ENCODE measurements around the gene LCE2C. TPM values are rescaled to one million over a fixed set of nuclear protein-coding genes. Genes with fewer than 3 reads are reported as not detected.
"Not testable (repeated sequence)": the region's sequence is repeated elsewhere in the genome, so short reads cannot be mapped to it uniquely, and the experiment has no call there.

LCE2C gene
- total RNA-seq, 3 donors from 2014 or later: not detected

DNA sequence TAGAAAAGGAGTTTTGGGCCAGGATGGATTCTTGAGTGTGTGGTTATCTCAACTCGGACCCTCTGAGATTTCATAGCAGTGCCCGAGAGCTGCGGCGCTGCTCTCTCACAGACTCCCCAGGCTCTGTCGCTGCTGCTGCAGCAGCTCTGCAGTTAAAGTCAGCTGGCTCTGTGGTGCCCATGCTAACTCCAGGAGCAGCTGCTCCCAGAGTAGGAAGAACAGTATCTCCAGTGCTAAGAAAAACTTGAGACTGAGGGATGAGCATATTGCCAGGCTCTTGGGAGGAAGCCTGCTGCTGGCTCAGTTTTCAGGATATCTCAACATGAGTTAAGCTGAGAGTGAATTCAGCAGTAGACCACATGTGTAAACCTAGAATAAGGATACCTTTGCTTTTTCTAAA, 7.4 kb upstream of the LCE2C start:
- no peak for DNase-seq
- ATAC-seq: no peak
- intact Hi-C loops (cut with DNase I, micrococcal nuclease): no loop called here

DNA sequence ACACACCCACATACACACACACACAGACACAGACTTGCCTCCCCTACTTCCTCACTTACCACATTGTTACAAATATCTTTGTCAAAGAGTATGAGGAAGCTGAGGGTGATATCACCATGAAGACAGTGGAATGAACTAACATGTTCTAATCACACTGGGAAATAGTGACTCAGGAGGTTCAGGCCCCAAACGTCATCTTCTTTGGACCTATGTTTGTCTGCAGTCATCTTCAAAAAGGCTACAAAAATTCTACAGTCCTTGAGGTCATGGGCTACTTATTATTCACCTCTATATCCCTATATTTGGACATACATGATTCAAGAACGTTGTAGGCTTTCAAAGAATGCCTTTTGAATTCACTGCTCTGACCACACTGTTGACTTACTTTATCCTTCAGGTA, 2.1 kb upstream of the LCE2C start:
- Histone ChIP-seq H3K36me3 (ENCODE audit: low read depth) (no peaks in the 10 kb centered on the region), H3K4me3 (no peak overlapping the region), H3K9me3 (no peaks in the 10 kb centered on the region), H3K4me1 (ENCODE audit: low read depth) (no peaks in the 10 kb centered on the region)
- intact Hi-C loops (cut with DNase I, micrococcal nuclease): no loop called here
- TF ChIP-seq, protein P1, sequence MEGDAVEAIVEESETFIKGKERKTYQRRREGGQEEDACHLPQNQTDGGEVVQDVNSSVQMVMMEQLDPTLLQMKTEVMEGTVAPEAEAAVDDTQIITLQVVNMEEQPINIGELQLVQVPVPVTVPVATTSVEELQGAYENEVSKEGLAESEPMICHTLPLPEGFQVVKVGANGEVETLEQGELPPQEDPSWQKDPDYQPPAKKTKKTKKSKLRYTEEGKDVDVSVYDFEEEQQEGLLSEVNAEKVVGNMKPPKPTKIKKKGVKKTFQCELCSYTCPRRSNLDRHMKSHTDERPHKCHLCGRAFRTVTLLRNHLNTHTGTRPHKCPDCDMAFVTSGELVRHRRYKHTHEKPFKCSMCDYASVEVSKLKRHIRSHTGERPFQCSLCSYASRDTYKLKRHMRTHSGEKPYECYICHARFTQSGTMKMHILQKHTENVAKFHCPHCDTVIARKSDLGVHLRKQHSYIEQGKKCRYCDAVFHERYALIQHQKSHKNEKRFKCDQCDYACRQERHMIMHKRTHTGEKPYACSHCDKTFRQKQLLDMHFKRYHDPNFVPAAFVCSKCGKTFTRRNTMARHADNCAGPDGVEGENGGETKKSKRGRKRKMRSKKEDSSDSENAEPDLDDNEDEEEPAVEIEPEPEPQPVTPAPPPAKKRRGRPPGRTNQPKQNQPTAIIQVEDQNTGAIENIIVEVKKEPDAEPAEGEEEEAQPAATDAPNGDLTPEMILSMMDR (IDR thresholded peaks at IDR 0.05): no peak
- DNase-seq: no peak
- no peak for ATAC-seq

More for the DNA sequence above, 7.4 kb upstream of the LCE2C start:
- no peaks in the 10 kb centered on the region for H3K4me1 ChIP-seq (ENCODE audit: low read depth)
- H3K36me3 ChIP-seq (ENCODE audit: low read depth): no peaks in the 10 kb centered on the region
- TF ChIP-seq, protein P1 (IDR thresholded peaks at IDR 0.05): no peak
- H3K9me3 ChIP-seq: no peaks in the 10 kb centered on the region
- H3K4me3 ChIP-seq: no peak overlapping the region

DNA sequence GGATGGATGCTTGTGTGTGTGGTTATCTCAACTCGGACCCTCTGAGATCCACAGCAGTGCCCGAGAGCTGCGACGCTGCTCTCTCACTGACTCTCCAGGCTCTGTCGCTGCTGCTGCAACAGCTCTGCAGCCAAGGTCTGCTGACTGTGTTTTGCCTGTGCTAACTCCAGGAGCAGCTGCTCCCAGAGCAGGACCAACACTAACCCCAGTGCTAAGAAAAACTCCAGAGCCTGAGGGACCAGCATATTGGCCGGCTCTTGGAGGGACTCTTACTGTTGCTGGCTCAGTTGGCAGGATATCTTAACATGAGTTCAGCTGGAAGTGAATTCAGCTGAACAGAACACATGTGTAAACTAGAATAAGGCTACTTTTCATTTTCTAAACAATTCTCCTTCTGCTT, 4.4 kb downstream of the LCE2C start:
- no peak for ATAC-seq

DNA sequence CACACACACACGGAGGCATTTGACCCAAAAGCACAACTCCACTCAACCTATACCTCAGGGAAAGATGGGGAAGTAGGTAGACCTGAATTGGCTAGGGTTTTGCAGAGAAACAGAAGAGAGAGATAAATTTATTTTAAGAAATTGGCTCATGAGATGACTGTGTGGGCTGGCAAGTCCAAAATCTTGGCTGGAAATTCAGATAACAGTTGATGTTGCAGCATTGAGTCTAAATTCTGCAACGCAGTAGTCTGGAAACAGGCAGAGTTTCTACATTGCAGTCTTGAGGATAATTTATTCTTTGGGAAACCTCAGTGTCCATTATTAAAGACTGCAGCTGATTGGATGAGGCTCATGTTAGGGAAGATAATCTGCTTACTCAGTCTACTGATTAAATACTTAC, 6.5 kb downstream of the LCE2C start:
- Histone ChIP-seq H3K36me3 (ENCODE audit: low read depth) (no peaks in the 10 kb centered on the region), H3K4me1 (ENCODE audit: low read depth) (no peaks in the 10 kb centered on the region), H3K9me3 (no peaks in the 10 kb centered on the region), H3K4me3 (no peak overlapping the region)
- no peak for DNase-seq
- TF ChIP-seq, protein P1 (IDR thresholded peaks at IDR 0.05): no peak
- intact Hi-C loops (cut with DNase I, micrococcal nuclease): no loop called here
- ATAC-seq: no peak

More for the DNA sequence above, 4.4 kb downstream of the LCE2C start:
- H3K4me3 ChIP-seq: no peak overlapping the region
- intact Hi-C loops (cut with DNase I, micrococcal nuclease): no loop called here
- H3K36me3 ChIP-seq (ENCODE audit: low read depth): no peaks in the 10 kb centered on the region
- peak in 1 of 3 donors; percentile 2 for DNase-seq
- no peaks in the 10 kb centered on the region for H3K9me3 ChIP-seq
- no peaks in the 10 kb centered on the region for H3K4me1 ChIP-seq (ENCODE audit: low read depth)
- TF ChIP-seq, protein P1 (IDR thresholded peaks at IDR 0.05): no peak

DNA sequence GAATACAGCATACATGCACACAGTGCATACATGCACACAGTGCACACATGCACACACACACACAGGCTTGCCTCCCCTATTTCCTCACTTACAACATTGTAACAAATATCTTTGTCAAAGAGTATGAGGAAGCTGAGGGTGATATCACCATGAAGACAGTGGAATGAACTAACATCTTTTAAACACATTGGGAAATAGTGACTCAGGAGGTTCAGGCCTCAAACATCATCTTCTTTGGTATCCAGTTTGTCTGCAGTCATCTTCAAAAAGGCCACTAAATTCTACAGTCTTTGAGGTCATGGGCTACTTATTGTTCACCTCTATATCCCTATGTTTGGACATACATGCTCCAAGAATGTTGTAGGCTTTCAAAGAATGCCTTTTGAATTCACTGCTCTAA, 8.8 kb downstream of the LCE2C start:
- Histone ChIP-seq H3K4me3 (no peak overlapping the region), H3K9me3 (no peaks in the 10 kb centered on the region), H3K36me3 (ENCODE audit: low read depth) (no peaks in the 10 kb centered on the region), H3K4me1 (ENCODE audit: low read depth) (no peaks in the 10 kb centered on the region)
- TF ChIP-seq, protein P1 (IDR thresholded peaks at IDR 0.05): no peak
- DNase-seq: no peak
- ATAC-seq: no peak
- intact Hi-C loops (cut with DNase I, micrococcal nuclease): no loop called here

DNA sequence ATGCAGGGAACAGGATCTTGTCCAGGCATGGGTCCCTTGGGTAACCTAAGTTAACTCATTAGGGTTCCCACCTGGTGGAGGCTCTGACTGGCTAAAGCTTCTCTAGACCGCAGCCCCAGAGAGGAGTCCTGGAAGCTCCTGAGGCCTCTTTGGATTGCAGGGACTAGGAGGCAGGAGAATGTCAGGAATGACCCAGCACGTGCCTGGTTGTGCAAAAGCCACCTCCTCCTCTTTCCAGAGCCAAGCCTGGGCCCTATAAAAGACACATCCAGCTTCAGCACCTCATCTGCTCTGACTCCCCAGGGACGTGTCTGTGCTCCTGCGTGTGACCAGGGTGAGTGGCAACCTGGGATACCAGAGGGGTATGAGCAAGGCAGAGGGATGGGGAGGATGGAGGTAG, 10.7 kb downstream of the LCE2C start, which contains the start of gene LCE2B:
LCE2B (plus strand) TSS at position 301 of the 400 bp plus-strand sequence. CDS start 721 bp downstream, outside the sequence.
- H3K4me3 ChIP-seq; intact Hi-C loops (cut with DNase I, micrococcal nuclease); ATAC-seq; H3K4me1 ChIP-seq (ENCODE audit: low read depth); H3K36me3 ChIP-seq (ENCODE audit: low read depth); DNase-seq; H3K9me3 ChIP-seq: not testable (repeated sequence)

Data from mucosa of descending colon (tissue), 3 donors.